GM23338 (cell line): Measurements from ENCODE around the gene ACTRT1. TPM values are rescaled to one million over a fixed set of nuclear protein-coding genes. Genes with fewer than 3 reads are reported as not detected.

Source experiments
- ATAC-seq: fragments of 200-7000 bp; cut with Tn5 transposase; 3 replicates; pipeline ENCODE4 v1.9.1; 2020
- DNase-seq: peaks from one replicate; pipeline ENCODE4 v3.0.0-alpha.2; 2015; ENCODE audit warnings: low spot score
- H2AFZ ChIP-seq: fragments of 200-600 bp; sonication (generic); 2 replicates; pipeline ENCODE4 v1.8.0; 2016; ENCODE audit warnings: antibody characterized with exemption, mild to moderate bottlenecking, moderate library complexity
- H3F3A ChIP-seq: fragments of 200-600 bp; sonication (generic); replicated peaks from 2 replicates; pipeline ENCODE4 v1.8.0; 2017; ENCODE audit warnings: antibody characterized with exemption, mixed run types, low read depth
- H3K27ac ChIP-seq: fragments of 200-600 bp; sonication (generic); 2 replicates; pipeline ENCODE4 v1.6.1; 2016; ENCODE audit warnings: low read depth
- H3K27me3 ChIP-seq: fragments of 200-600 bp; sonication (generic); 2 replicates; pipeline ENCODE4 v1.8.0; 2016; ENCODE audit warnings: mild to moderate bottlenecking, mixed run types, moderate library complexity; ENCODE audit not compliant: insufficient read depth
- H3K36me3 ChIP-seq: fragments of 200-600 bp; sonication (generic); 2 replicates; pipeline ENCODE4 v1.8.0; 2016; ENCODE audit warnings: mild to moderate bottlenecking; ENCODE audit not compliant: insufficient read depth
- H3K4me1 ChIP-seq: fragments of 200-600 bp; sonication (generic); 2 replicates; pipeline ENCODE4 v1.8.0; 2016; ENCODE audit warnings: mild to moderate bottlenecking, moderate library complexity; ENCODE audit not compliant: insufficient read depth
- H3K4me2 ChIP-seq: fragments of 200-600 bp; sonication (generic); 2 replicates; pipeline ENCODE4 v1.7.1; 2017; ENCODE audit warnings: mixed run types
- H3K4me3 ChIP-seq: fragments of 200-600 bp; sonication (generic); 2 replicates; pipeline ENCODE4 v1.6.1; 2016; ENCODE audit warnings: mixed run types
- H3K79me2 ChIP-seq: fragments of 200-600 bp; sonication (generic); replicated peaks from 2 replicates; pipeline ENCODE4 v1.8.0; 2017; ENCODE audit warnings: mild to moderate bottlenecking; ENCODE audit not compliant: insufficient read depth
- H3K9me2 ChIP-seq: fragments of 200-600 bp; sonication (generic); 2 replicates; pipeline ENCODE4 v1.8.0; 2017; ENCODE audit not compliant: insufficient read depth
- H4K20me1 ChIP-seq: fragments of 200-600 bp; sonication (generic); replicated peaks from 2 replicates; pipeline ENCODE4 v1.8.0; 2017; ENCODE audit warnings: mild to moderate bottlenecking; ENCODE audit not compliant: insufficient read depth
- H3K27ac Mint-ChIP-seq: 2 replicates; pipeline ENCODE4 v1.8.0; 2020; ENCODE audit warnings: inconsistent platforms, mild to moderate bottlenecking, moderate library complexity, mixed read lengths
- H3K27me3 Mint-ChIP-seq: 3 replicates; pipeline ENCODE4 v1.8.0; 2022; ENCODE audit warnings: low read depth, mild to moderate bottlenecking, moderate library complexity, mixed read lengths, inconsistent platforms; ENCODE audit not compliant: insufficient read depth, poor library complexity
- H3K36me3 Mint-ChIP-seq: 3 replicates; pipeline ENCODE4 v1.8.0; 2021; ENCODE audit warnings: low read depth, mild to moderate bottlenecking, inconsistent platforms, moderate library complexity, mixed read lengths
- H3K4me1 Mint-ChIP-seq: 3 replicates; pipeline ENCODE4 v1.8.0; 2020; ENCODE audit warnings: mild to moderate bottlenecking, inconsistent platforms, mixed read lengths
- H3K4me3 Mint-ChIP-seq: 3 replicates; pipeline ENCODE4 v1.8.0; 2021; ENCODE audit warnings: moderate library complexity, mild to moderate bottlenecking, inconsistent platforms, mixed read lengths
- H3K9me3 Mint-ChIP-seq: 3 replicates; pipeline ENCODE4 v1.8.0; 2020; ENCODE audit warnings: moderate library complexity, mild to moderate bottlenecking, inconsistent platforms, mixed read lengths
- CREB1 ChIP-seq: fragments of 250-450 bp; sonication (Bioruptor Pico); IDR thresholded peaks from 2 replicates; pipeline ENCODE4 v1.5.0; 2020; ENCODE audit warnings: low read depth, mild to moderate bottlenecking, moderate library complexity
- CTCF ChIP-seq, 2 experiments: fragments of 200-600 bp in 1 of 2; sonication (generic) in 1 of 2; conservative IDR thresholded peaks; 2 replicates each; pipeline versions ENCODE4 v1.5.1 to v1.6.1; 2016 to 2017; ENCODE audit warnings: antibody characterized with exemption in 2 of 2, low read depth in 2 of 2, mild to moderate bottlenecking in 2 of 2, moderate library complexity in 1 of 2
- EZH2 ChIP-seq: fragments of 200-600 bp; sonication (generic); IDR thresholded peaks from one replicate; pipeline ENCODE4 v1.8.0; 2017; ENCODE audit warnings: antibody characterized with exemption, mild to moderate bottlenecking, low read depth; ENCODE audit not compliant: unreplicated experiment
- EZH2phosphoT487 ChIP-seq: fragments of 200-600 bp; sonication (generic); IDR thresholded peaks from one replicate; pipeline ENCODE4 v1.8.1; 2018; ENCODE audit warnings: antibody characterized with exemption; ENCODE audit not compliant: unreplicated experiment
- NANOG ChIP-seq: IDR thresholded peaks from 2 replicates; pipeline ENCODE4 v1.6.1; 2016; ENCODE audit warnings: antibody characterized with exemption, borderline replicate concordance
- POLR2AphosphoS5 ChIP-seq: IDR thresholded peaks from 2 replicates; pipeline ENCODE4 v1.6.1; 2016; ENCODE audit warnings: antibody characterized with exemption, low read depth
- REST ChIP-seq: IDR thresholded peaks from one replicate; pipeline ENCODE4 v1.6.1; 2018; ENCODE audit warnings: antibody characterized with exemption; ENCODE audit not compliant: unreplicated experiment
- STAT1 ChIP-seq: IDR thresholded peaks from one replicate; pipeline ENCODE4 v1.6.1; 2016; ENCODE audit warnings: antibody characterized with exemption; ENCODE audit not compliant: unreplicated experiment
- ZNF114 ChIP-seq: fragments of 250-450 bp; sonication (Bioruptor Pico); IDR thresholded peaks from 2 replicates; pipeline ENCODE4 v1.5.0; 2020; ENCODE audit warnings: mild to moderate bottlenecking, moderate library complexity
- ZNF331 ChIP-seq: fragments of 250-450 bp; sonication (Bioruptor Pico); IDR thresholded peaks from 2 replicates; pipeline ENCODE4 v1.5.0; 2020; ENCODE audit warnings: low read depth, mild to moderate bottlenecking, moderate library complexity
- polyA plus RNA-seq: library from polyadenylated mRNA; unstranded; fragments of >200 nt; fragmentation: Nextera tagmentation; extraction: Ambion mirVana; gene quantifications from 2 replicates; pipeline ENCODE4 v1.2.1, GENCODE V29; 2016
- total RNA-seq: library from RNA; depleted of rRNA; stranded (reverse); fragments of >200 nt; shearing (Covaris generic); gene quantifications from 2 replicates; pipeline ENCODE4 v1.2.3, GENCODE V29; 2014

ACTRT1 gene
- total and polyA plus RNA-seq, 2 experiments from 2014 or later = not detected

GRCh38 chrX:128020701-128021100, 31.5 kb downstream of the ACTRT1 start:
- H3K9me2 ChIP-seq = no peaks in the 10 kb centered on the region

GRCh38 chrX:128019218-128019617, 33.0 kb downstream of the ACTRT1 start:
- H3K9me2 ChIP-seq = no peaks in the 10 kb centered on the region
- H3K4me3 Mint-ChIP-seq = no peak overlapping the region
- no peaks in the 10 kb centered on the region for H3F3A ChIP-seq
- peaks cover 9% of the 10 kb centered on the region for H3K9me3 Mint-ChIP-seq
- DNase-seq (no peak), ATAC-seq (no peak)
- no peak overlapping the region for H2AFZ ChIP-seq
- H3K4me1 ChIP-seq = no peaks in the 10 kb centered on the region
- no peaks in the 10 kb centered on the region for H3K36me3 ChIP-seq
- H3K27me3 ChIP-seq = no peaks in the 10 kb centered on the region
- no peaks in the 10 kb centered on the region for H3K79me2 ChIP-seq
- H4K20me1 ChIP-seq = no peaks in the 10 kb centered on the region
- no peak overlapping the region for H3K4me2 ChIP-seq
- H3K36me3 Mint-ChIP-seq = peaks cover 13% of the 10 kb centered on the region
- H3K4me3 ChIP-seq = no peak overlapping the region
- no peaks in the 10 kb centered on the region for H3K4me1 Mint-ChIP-seq
- no peak overlapping the region for H3K27ac Mint-ChIP-seq
- H3K27ac ChIP-seq = no peak overlapping the region
- peaks cover 1% of the 10 kb centered on the region for H3K27me3 Mint-ChIP-seq
- no peak for TF ChIP-seq CREB1 (CRISPR knock-in tag)
- no peak for TF ChIP-seq EZH2phosphoT487
- TF ChIP-seq NANOG = no peak
- TF ChIP-seq CTCF (conservative IDR thresholded peaks at IDR 0.05; ENCODE audit: low read depth in 2 of 2) = no peak

More at GRCh38 chrX:128020701-128021100, 31.5 kb downstream of the ACTRT1 start:
- H3K36me3 Mint-ChIP-seq = peaks cover 12% of the 10 kb centered on the region; the same call in 2 of the 3 replicates
- no peak overlapping the region for H3K27ac Mint-ChIP-seq
- no peaks in the 10 kb centered on the region for H3K36me3 ChIP-seq
- ATAC-seq (no peak), DNase-seq (no peak)
- TF ChIP-seq ZNF114 (no peak), POLR2AphosphoS5 (no peak), EZH2phosphoT487 (no peak), EZH2 (no peak), ZNF331 (CRISPR knock-in tag) (no peak), STAT1 (no peak), REST (no peak), NANOG (no peak)
- no peaks in the 10 kb centered on the region for H3K4me1 ChIP-seq
- no peaks in the 10 kb centered on the region for H3K27me3 ChIP-seq
- H3K79me2 ChIP-seq = no peaks in the 10 kb centered on the region
- no peaks in the 10 kb centered on the region for H3F3A ChIP-seq
- H3K4me3 ChIP-seq = no peak overlapping the region
- no peaks in the 10 kb centered on the region for H3K4me1 Mint-ChIP-seq
- H3K4me3 Mint-ChIP-seq = no peak overlapping the region
- H3K4me2 ChIP-seq = no peak overlapping the region
- no peak overlapping the region for H2AFZ ChIP-seq
- H4K20me1 ChIP-seq = no peaks in the 10 kb centered on the region
- peaks cover 9% of the 10 kb centered on the region for H3K9me3 Mint-ChIP-seq
- H3K27ac ChIP-seq = no peak overlapping the region
- H3K27me3 Mint-ChIP-seq = peaks cover 1% of the 10 kb centered on the region
